ENCODE results near the gene NR2F1.

DNA sequence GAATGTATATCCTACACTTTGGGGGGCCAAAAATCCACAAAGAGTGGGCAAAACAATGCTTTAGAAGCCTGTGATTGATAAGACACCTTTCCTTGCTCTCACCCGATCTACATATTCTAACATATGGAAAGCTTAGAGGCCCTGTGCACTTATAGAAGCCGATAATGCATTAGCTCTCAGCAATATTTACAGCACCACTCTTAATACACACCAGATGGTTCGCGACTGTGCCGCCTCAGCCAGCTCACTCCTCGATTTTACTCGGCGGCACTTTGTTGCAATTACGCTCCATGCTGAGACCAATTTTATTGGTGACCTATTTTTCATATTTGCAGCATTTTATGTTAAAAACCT lies 18.8 kb downstream of the NR2F1 start:
- TF ChIP-seq, protein P1, sequence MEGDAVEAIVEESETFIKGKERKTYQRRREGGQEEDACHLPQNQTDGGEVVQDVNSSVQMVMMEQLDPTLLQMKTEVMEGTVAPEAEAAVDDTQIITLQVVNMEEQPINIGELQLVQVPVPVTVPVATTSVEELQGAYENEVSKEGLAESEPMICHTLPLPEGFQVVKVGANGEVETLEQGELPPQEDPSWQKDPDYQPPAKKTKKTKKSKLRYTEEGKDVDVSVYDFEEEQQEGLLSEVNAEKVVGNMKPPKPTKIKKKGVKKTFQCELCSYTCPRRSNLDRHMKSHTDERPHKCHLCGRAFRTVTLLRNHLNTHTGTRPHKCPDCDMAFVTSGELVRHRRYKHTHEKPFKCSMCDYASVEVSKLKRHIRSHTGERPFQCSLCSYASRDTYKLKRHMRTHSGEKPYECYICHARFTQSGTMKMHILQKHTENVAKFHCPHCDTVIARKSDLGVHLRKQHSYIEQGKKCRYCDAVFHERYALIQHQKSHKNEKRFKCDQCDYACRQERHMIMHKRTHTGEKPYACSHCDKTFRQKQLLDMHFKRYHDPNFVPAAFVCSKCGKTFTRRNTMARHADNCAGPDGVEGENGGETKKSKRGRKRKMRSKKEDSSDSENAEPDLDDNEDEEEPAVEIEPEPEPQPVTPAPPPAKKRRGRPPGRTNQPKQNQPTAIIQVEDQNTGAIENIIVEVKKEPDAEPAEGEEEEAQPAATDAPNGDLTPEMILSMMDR (IDR thresholded peaks at IDR 0.05): no peak
- no peak for TF ChIP-seq POLR2A (IDR thresholded peaks at IDR 0.05)
